K562 (cell line): Measurements from ENCODE around the gene U2SURP. TPM values are rescaled to one million over a fixed set of nuclear protein-coding genes. Genes with fewer than 3 reads are reported as not detected.

ENCODE experiments used
- ATF2 ChIP-seq: sonication (generic); formaldehyde crosslinking; IDR thresholded peaks from 2 replicates; pipeline ENCODE4 v1.8.1; 2022; ENCODE audit warnings: missing genetic modification reagents
- CBX8 ChIP-seq: fragments of 200-600 bp; sonication (generic); IDR thresholded peaks from 2 replicates; pipeline ENCODE4 v1.6.1; 2012; ENCODE audit warnings: borderline replicate concordance, mixed run types, low read depth, mild to moderate bottlenecking, moderate library complexity, mixed read lengths, low read length, control low read depth, inconsistent platforms; ENCODE audit not compliant: poor library complexity, severe bottlenecking; ENCODE audit errors: extremely low read depth
- CCNT2 ChIP-seq: IDR thresholded peaks from 2 replicates; pipeline ENCODE4 v1.6.1; 2011; ENCODE audit warnings: borderline replicate concordance, low read depth, mild to moderate bottlenecking, moderate library complexity, mixed read lengths, low read length; ENCODE audit not compliant: insufficient read length; ENCODE audit errors: extremely low read depth
- FOS ChIP-seq: IDR thresholded peaks from 3 replicates; pipeline ENCODE4 v1.6.1; 2011; ENCODE audit not compliant: insufficient read length; ENCODE audit errors: extremely low read depth
- GABPA ChIP-seq: fragments of 200-800 bp; sonication (Bioruptor generic); conservative IDR thresholded peaks from 2 replicates; pipeline ENCODE4 v1.6.1; 2016; ENCODE audit warnings: low read depth, missing genetic modification characterization, missing compliant biosample characterization
- GTF2F1 ChIP-seq: IDR thresholded peaks from 2 replicates; pipeline ENCODE4 v1.6.1; 2011; ENCODE audit warnings: low read depth, low read length, improper control_type of control experiment
- HSF4 ChIP-seq: fragments of 250-450 bp; sonication (Bioruptor Pico); IDR thresholded peaks from 2 replicates; pipeline ENCODE4 v2.1.2; 2022; ENCODE audit warnings: mild to moderate bottlenecking, moderate library complexity, borderline replicate concordance
- KDM2B ChIP-seq: fragments of 250-450 bp; sonication (Bioruptor Pico); IDR thresholded peaks from 2 replicates; pipeline ENCODE4 v1.8.0; 2021; ENCODE audit warnings: mild to moderate bottlenecking, moderate library complexity
- MCM5 ChIP-seq: fragments of 450-650 bp; IDR thresholded peaks from 2 replicates; pipeline ENCODE4 v1.6.1; 2016; ENCODE audit warnings: low read depth
- MTA3 ChIP-seq: fragments of 450-650 bp; formaldehyde crosslinking; IDR thresholded peaks from 2 replicates; pipeline ENCODE4 v1.6.1; 2017; ENCODE audit warnings: mild to moderate bottlenecking, borderline replicate concordance
- NEUROD1 ChIP-seq: fragments of 150-350 bp; IDR thresholded peaks from 2 replicates; pipeline ENCODE4 v1.6.1; 2014; ENCODE audit warnings: borderline replicate concordance, low read length, low read depth; ENCODE audit not compliant: partially characterized antibody
- NFYB ChIP-seq: IDR thresholded peaks from 2 replicates; pipeline ENCODE4 v1.6.1; 2011; ENCODE audit warnings: mild to moderate bottlenecking, moderate library complexity; ENCODE audit not compliant: insufficient read length; ENCODE audit errors: extremely low read depth
- PCBP2 ChIP-seq: fragments of 200-400 bp; formaldehyde crosslinking; IDR thresholded peaks from 2 replicates; pipeline ENCODE4 v1.6.1; 2018; ENCODE audit warnings: low read length, low read depth, mild to moderate bottlenecking, moderate library complexity; ENCODE audit not compliant: poor library complexity, severe bottlenecking
- SP1 ChIP-seq: sonication (generic); formaldehyde crosslinking; IDR thresholded peaks from 2 replicates; pipeline ENCODE4 v1.8.1; 2022; ENCODE audit warnings: mild to moderate bottlenecking, missing genetic modification reagents
- SREBF2 ChIP-seq: sonication (generic); formaldehyde crosslinking; IDR thresholded peaks from 2 replicates; pipeline ENCODE4 v1.4.0; 2020; ENCODE audit warnings: mild to moderate bottlenecking, missing genetic modification reagents
- TAF1 ChIP-seq: IDR thresholded peaks from 2 replicates; pipeline ENCODE4 v1.6.1; 2011; ENCODE audit warnings: mild to moderate bottlenecking, low read length, moderate library complexity; ENCODE audit not compliant: insufficient read depth, control insufficient read depth, severe bottlenecking; ENCODE audit errors: extremely low read depth
- ZNF12 ChIP-seq: sonication (generic); formaldehyde crosslinking; IDR thresholded peaks from 2 replicates; pipeline ENCODE4 v1.4.0; 2020; ENCODE audit warnings: mild to moderate bottlenecking, missing genetic modification reagents
- ZNF282 ChIP-seq: sonication (generic); formaldehyde crosslinking; IDR thresholded peaks from 2 replicates; pipeline ENCODE4 v1.8.1; 2023; ENCODE audit warnings: missing genetic modification reagents
- ZNF354B ChIP-seq: fragments of 250-450 bp; sonication (Bioruptor Pico); IDR thresholded peaks from 2 replicates; pipeline ENCODE4 v1.4.0; 2020
- ZNF518B ChIP-seq: fragments of 250-450 bp; sonication (Bioruptor Pico); IDR thresholded peaks from 2 replicates; pipeline ENCODE4 v1.5.0; 2021; ENCODE audit warnings: mild to moderate bottlenecking, moderate library complexity
- ZSCAN29 ChIP-seq: fragments of 450-650 bp; IDR thresholded peaks from 2 replicates; pipeline ENCODE4 v1.6.1; 2017
- ZSCAN32 ChIP-seq: fragments of 450-650 bp; formaldehyde crosslinking; IDR thresholded peaks from 2 replicates; pipeline ENCODE4 v1.4.0; 2020; ENCODE audit warnings: mild to moderate bottlenecking, moderate library complexity
- polyA plus RNA-seq, 8 experiments: library from polyadenylated mRNA; depleted of rRNA in 4 of 8; stranded (reverse) in 5 of 8; unstranded in 3 of 8; fragments of >200 nt; fragmentation: Nextera tagmentation in 2 of 8; fragmentation: Illumina TruSeq in 1 of 8; extraction: Ambion mirVana in 2 of 8; extraction: Trizol in 1 of 8; gene quantifications; 2 replicates each; pipeline versions ENCODE4 v1.2.1 to v1.2.3, GENCODE V29; 2011 to 2014; ENCODE audit warnings: inconsistent platforms in 1 of 8, missing spikeins in 1 of 8
- total RNA-seq, 7 experiments: library from RNA; depleted of rRNA in 6 of 7; stranded (reverse); fragments of >200 nt in 6 of 7; fragmentation: Illumina TruSeq in 2 of 7; extraction: Trizol in 2 of 7; gene quantifications; 2 replicates each; pipeline versions ENCODE4 v1.2.1 to v1.2.3, GENCODE V29; 2011 to 2021; ENCODE audit warnings: low replicate concordance in 1 of 7

Gene U2SURP
- total and polyA plus RNA-seq, 9 of the 15 experiments (the other 6 are each of a cell fraction or from before 2014, with no cell fraction given), result 128 to 322 (median 191) TPM

GRCh38 chr3:143084856-143085731 is 83.7 kb downstream of the U2SURP start (continued):
- no peak for TF ChIP-seq CBX8
- peak; percentile 79 for TF ChIP-seq SP1 (CRISPR knock-in tag)
- TF ChIP-seq GTF2F1, result no peak
- no peak; the same call in 1 of the 2 replicates for TF ChIP-seq ZSCAN29
- no peak; the same call in 1 of the 2 replicates for TF ChIP-seq GABPA (tag)
- TF ChIP-seq ZNF354B (CRISPR knock-in tag), result no peak
- TF ChIP-seq PCBP2, result no peak
- no peak for TF ChIP-seq NFYB
- TF ChIP-seq ZSCAN32 (CRISPR knock-in tag), result no peak
- peak; percentile 93 for TF ChIP-seq NEUROD1
- peak; percentile 75; the same call in 1 of the 2 replicates for TF ChIP-seq HSF4 (CRISPR knock-in tag)
- TF ChIP-seq MTA3, result peak; percentile 76
- TF ChIP-seq ZNF282 (CRISPR knock-in tag), result no peak
- TF ChIP-seq ZNF518B (CRISPR knock-in tag), result no peak
- no peak for TF ChIP-seq SREBF2 (CRISPR knock-in tag)
- TF ChIP-seq FOS, result peak; percentile 16
- no peak for TF ChIP-seq MCM5
- TF ChIP-seq CCNT2, result peak; percentile 91
- no peak for TF ChIP-seq KDM2B (CRISPR knock-in tag)
- TF ChIP-seq ZNF12 (CRISPR knock-in tag), result no peak
- no peak for TF ChIP-seq ATF2 (CRISPR knock-in tag)
- TF ChIP-seq TAF1, result peak; percentile 81
